Tibial artery (tissue), 4 donors: ENCODE results near the gene ULK2.
A peak's percentile ranks its signal among the peaks of the same experiment; 100 is the strongest.

Source experiments
- DNase-seq, 2 donors: peaks; one replicate each; pipeline ENCODE4 v3.0.0-alpha.2; 2019
- H3K27ac ChIP-seq, 2 donors: fragments of 200-600 bp; sonication (generic) in 1 of 2; 1 replicate in 1 of 2; 2 replicates in 1 of 2; pipeline ENCODE4 v1.5.1; 2018 to 2019; ENCODE audit warnings: mild to moderate bottlenecking in 1 of 2
- H3K27me3 ChIP-seq, 2 donors: fragments of 200-600 bp; sonication (generic) in 1 of 2; one replicate each; pipeline versions ENCODE4 v1.5.1 to v1.6.0; 2016 to 2019
- H3K36me3 ChIP-seq, 3 donors: fragments of 200-600 bp; sonication (generic) in 2 of 3; one replicate each; pipeline ENCODE4 v1.5.1; 2016 to 2019; ENCODE audit warnings: mild to moderate bottlenecking in 2 of 3
- H3K4me1 ChIP-seq, 4 donors: fragments of 200-600 bp; sonication (generic) in 2 of 4; 1 replicate in 3 of 4; 2 replicates in 1 of 4; pipeline ENCODE4 v1.5.1; 2016 to 2019
- H3K4me3 ChIP-seq, 2 donors: fragments of 200-600 bp; sonication (generic) in 1 of 2; 1 replicate in 1 of 2; 2 replicates in 1 of 2; pipeline ENCODE4 v1.5.1; 2018 to 2019; ENCODE audit warnings: mild to moderate bottlenecking in 2 of 2
- H3K9me3 ChIP-seq, 3 donors: fragments of 200-600 bp; sonication (generic) in 1 of 3; one replicate each; pipeline ENCODE4 v1.5.1; 2016 to 2019
- intact Hi-C: fragments of 100-400 bp; cut with DNase I; formaldehyde crosslinking; loops from one replicate; pipeline ENCODE4 v1.15.0; 2023; ENCODE audit warnings: low total_unique reads
- TF ChIP-seq, protein P1 (sequence below), 2 experiments: fragments of 200-600 bp in 1 of 2; fragments of 450-650 bp in 1 of 2; IDR thresholded peaks; one replicate each; pipeline ENCODE4 v1.5.1; 2017 to 2019; ENCODE audit warnings: antibody characterized with exemption in 2 of 2, mild to moderate bottlenecking in 1 of 2, moderate library complexity in 1 of 2

The ULK2 gene

GRCh38 chr17:19904924-19905323 lies 37.2 kb upstream of the ULK2 start:
- TF ChIP-seq, protein P1, sequence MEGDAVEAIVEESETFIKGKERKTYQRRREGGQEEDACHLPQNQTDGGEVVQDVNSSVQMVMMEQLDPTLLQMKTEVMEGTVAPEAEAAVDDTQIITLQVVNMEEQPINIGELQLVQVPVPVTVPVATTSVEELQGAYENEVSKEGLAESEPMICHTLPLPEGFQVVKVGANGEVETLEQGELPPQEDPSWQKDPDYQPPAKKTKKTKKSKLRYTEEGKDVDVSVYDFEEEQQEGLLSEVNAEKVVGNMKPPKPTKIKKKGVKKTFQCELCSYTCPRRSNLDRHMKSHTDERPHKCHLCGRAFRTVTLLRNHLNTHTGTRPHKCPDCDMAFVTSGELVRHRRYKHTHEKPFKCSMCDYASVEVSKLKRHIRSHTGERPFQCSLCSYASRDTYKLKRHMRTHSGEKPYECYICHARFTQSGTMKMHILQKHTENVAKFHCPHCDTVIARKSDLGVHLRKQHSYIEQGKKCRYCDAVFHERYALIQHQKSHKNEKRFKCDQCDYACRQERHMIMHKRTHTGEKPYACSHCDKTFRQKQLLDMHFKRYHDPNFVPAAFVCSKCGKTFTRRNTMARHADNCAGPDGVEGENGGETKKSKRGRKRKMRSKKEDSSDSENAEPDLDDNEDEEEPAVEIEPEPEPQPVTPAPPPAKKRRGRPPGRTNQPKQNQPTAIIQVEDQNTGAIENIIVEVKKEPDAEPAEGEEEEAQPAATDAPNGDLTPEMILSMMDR (IDR thresholded peaks at IDR 0.05), result no peak
- H3K27me3 ChIP-seq, result no peaks in the 10 kb centered on the region
- peaks cover 60 to 90% (median 84%) of the 10 kb centered on the region in 3 donors for H3K36me3 ChIP-seq
- intact Hi-C loops, result no loop called here
- H3K27ac ChIP-seq, result no peak overlapping the region
- H3K9me3 ChIP-seq, result no peaks in the 10 kb centered on the region
- H3K4me3 ChIP-seq, result no peak overlapping the region
- H3K4me1 ChIP-seq, result no peaks in the 10 kb centered on the region
- DNase-seq, result peak; percentile 73 to 76

DNA sequence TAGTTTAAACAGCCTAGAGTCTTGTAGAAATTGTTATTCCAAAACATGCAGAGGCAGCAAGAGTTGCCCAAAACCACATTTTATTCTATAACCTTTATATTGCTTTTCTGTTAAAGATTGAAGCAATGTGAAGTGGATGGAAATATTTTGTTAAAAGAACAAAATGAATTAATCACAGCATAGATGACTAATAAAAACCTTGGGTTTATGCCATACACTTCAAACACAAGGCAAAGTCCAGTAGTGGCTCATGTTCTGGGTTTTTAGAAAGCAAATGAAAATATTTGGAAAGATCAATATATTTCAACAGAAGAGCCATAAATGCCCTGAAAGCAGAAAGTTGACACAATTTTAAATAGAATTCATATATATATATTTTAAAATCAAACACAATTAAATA lies 36.7 kb upstream of the ULK2 start:
- Histone ChIP-seq H3K36me3 (peaks cover 60 to 89% (median 79%) of the 10 kb centered on the region in 3 donors), H3K4me1 (no peaks in the 10 kb centered on the region), H3K27ac (no peak overlapping the region), H3K9me3 (no peaks in the 10 kb centered on the region), H3K4me3 (no peak overlapping the region), H3K27me3 (no peaks in the 10 kb centered on the region)
- intact Hi-C loops, result no loop called here
- DNase-seq, result no peak
- TF ChIP-seq, protein P1 (IDR thresholded peaks at IDR 0.05), result no peak

DNA sequence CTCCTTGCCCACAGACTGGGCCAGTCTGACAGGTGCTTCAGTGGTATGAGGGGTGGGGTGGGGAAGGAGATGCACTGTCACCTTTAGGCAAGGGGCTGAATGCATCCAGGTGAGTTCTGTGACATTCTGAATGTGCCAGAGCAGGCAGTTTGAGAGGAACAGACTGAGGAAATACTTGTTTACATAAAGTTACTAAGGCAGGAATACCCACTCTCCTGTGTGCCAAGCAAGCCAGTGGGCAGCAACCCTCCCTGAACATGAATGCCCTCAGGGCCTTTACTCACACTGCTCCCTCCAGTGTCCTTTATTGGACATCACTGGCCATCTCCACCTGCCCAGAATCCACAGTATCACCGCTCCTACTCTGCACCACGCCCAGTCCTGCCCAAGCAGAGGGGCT lies 33.1 kb upstream of the ULK2 start:
- H3K4me1 ChIP-seq, result peaks cover 0 to 4% (median 0%) of the 10 kb centered on the region in 4 donors
- H3K27me3 ChIP-seq, result no peaks in the 10 kb centered on the region
- no peaks in the 10 kb centered on the region for H3K9me3 ChIP-seq
- intact Hi-C loops, result no loop called here
- no peak overlapping the region for H3K4me3 ChIP-seq
- peaks cover 30 to 53% (median 43%) of the 10 kb centered on the region in 3 donors for H3K36me3 ChIP-seq
- no peak for DNase-seq
- TF ChIP-seq, protein P1 (IDR thresholded peaks at IDR 0.05), result no peak
- H3K27ac ChIP-seq, result no peak overlapping the region

- H3K4me3 ChIP-seq, result no peak overlapping the region
- TF ChIP-seq, protein P1 (IDR thresholded peaks at IDR 0.05), result no peak
- intact Hi-C loops, result no loop called here
- no peaks in the 10 kb centered on the region for H3K27me3 ChIP-seq
- H3K4me1 ChIP-seq, result peaks cover 0 to 4% (median 0%) of the 10 kb centered on the region in 4 donors
- DNase-seq, result no peak
- peaks cover 10 to 29% (median 22%) of the 10 kb centered on the region in 3 donors for H3K36me3 ChIP-seq
- H3K9me3 ChIP-seq, result no peaks in the 10 kb centered on the region
- H3K27ac ChIP-seq, result no peak overlapping the region
Measured at GRCh38 chr17:19897903-19898302, 30.2 kb upstream of the ULK2 start.

- H3K4me3 ChIP-seq, result no peak overlapping the region
- peaks cover 0 to 4% (median 0%) of the 10 kb centered on the region in 4 donors for H3K4me1 ChIP-seq
- TF ChIP-seq, protein P1 (IDR thresholded peaks at IDR 0.05), result no peak
- no peak for DNase-seq
- intact Hi-C loops, result no loop called here
- peaks cover 10 to 23% (median 16%) of the 10 kb centered on the region in 3 donors for H3K36me3 ChIP-seq
- no peaks in the 10 kb centered on the region for H3K27me3 ChIP-seq
- H3K27ac ChIP-seq, result no peak overlapping the region
- no peaks in the 10 kb centered on the region for H3K9me3 ChIP-seq
Measured at GRCh38 chr17:19897090-19897837, 29.5 kb upstream of the ULK2 start.
